ENCODE measurements around the gene ALOX5AP. TPM values are rescaled to one million over a fixed set of nuclear protein-coding genes. Genes with fewer than 3 reads are reported as not detected.

Gene ALOX5AP
- total and polyA plus RNA-seq, 10 of the 15 experiments (the other 5 are each of a cell fraction or from before 2014, with no cell fraction given) = 45.9 to 426 (median 109) TPM

DNA sequence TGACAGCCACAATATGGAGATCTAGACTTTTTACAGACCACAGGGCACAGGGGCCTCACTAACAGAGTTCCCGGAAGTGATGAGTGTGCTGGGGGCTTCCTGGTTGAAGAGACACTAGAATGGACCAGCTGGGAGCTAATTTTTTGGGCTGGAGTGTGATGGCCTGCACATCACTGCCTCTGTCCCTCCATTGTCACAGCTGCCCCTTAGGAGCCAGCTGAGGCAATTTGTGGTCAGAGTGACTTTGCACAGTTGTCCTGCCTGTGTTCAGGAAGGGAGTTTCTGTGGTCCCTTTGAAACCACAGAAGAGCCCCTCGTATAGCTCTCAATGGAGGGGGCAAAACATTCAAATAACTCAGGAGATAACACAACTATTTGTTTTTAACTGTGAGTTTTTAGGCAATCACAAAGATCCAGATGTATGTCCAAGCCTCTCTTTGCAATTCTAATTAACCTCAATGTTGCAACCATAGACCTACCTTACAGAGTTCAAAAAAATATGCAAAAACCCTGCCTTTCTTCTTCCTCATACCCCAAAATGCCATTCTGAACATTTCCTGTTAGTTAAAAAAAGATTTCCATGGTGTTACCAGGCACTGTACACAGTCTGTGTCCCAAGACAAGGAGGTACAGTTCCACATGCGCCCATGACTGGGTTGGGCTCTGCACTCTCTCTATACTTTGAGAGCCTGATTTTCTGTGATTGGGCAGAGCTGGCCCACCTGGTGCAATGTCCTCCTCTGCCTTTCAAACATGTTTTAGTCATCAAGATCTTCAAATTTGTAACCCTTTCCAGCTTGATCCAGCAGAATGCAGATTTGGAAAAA lies 2.4 kb downstream of the ALOX5AP start (continued):
- TF ChIP-seq, protein P1, sequence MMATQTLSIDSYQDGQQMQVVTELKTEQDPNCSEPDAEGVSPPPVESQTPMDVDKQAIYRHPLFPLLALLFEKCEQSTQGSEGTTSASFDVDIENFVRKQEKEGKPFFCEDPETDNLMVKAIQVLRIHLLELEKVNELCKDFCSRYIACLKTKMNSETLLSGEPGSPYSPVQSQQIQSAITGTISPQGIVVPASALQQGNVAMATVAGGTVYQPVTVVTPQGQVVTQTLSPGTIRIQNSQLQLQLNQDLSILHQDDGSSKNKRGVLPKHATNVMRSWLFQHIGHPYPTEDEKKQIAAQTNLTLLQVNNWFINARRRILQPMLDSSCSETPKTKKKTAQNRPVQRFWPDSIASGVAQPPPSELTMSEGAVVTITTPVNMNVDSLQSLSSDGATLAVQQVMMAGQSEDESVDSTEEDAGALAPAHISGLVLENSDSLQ (IDR thresholded peaks at IDR 0.05) = no peak
- TF ChIP-seq TARDBP (IDR thresholded peaks at IDR 0.05; ENCODE audit: borderline replicate concordance) = no peak
- no peak; the same call in 1 of the 2 replicates for TF ChIP-seq YY1 (IDR thresholded peaks at IDR 0.05; ENCODE audit: low read depth, low read length)
- TF ChIP-seq, protein P2, sequence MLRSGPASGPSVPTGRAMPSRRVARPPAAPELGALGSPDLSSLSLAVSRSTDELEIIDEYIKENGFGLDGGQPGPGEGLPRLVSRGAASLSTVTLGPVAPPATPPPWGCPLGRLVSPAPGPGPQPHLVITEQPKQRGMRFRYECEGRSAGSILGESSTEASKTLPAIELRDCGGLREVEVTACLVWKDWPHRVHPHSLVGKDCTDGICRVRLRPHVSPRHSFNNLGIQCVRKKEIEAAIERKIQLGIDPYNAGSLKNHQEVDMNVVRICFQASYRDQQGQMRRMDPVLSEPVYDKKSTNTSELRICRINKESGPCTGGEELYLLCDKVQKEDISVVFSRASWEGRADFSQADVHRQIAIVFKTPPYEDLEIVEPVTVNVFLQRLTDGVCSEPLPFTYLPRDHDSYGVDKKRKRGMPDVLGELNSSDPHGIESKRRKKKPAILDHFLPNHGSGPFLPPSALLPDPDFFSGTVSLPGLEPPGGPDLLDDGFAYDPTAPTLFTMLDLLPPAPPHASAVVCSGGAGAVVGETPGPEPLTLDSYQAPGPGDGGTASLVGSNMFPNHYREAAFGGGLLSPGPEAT (IDR thresholded peaks at IDR 0.05; ENCODE audit: low read depth) = no peak
- TF ChIP-seq BACH1 (IDR thresholded peaks at IDR 0.05; ENCODE audit: borderline replicate concordance) = no peak
- TF ChIP-seq NR2C2 (IDR thresholded peaks at IDR 0.05; ENCODE audit: borderline replicate concordance, control insufficient read depth, insufficient read length, low read depth) = no peak
- no peak for TF ChIP-seq BMI1 (IDR thresholded peaks at IDR 0.05; ENCODE audit: borderline replicate concordance)
- no peak for TF ChIP-seq NKRF (conservative IDR thresholded peaks at IDR 0.05)
- TF ChIP-seq KAT2A (conservative IDR thresholded peaks at IDR 0.05; ENCODE audit: control insufficient read depth, low read depth, low read length) = no peak
- no peak for TF ChIP-seq E2F8 (IDR thresholded peaks at IDR 0.05; ENCODE audit: low read depth, partially characterized antibody)
- no peak for TF ChIP-seq MXI1 (IDR thresholded peaks at IDR 0.05; ENCODE audit: low read depth, low read length)
- TF ChIP-seq NR2C1 (IDR thresholded peaks at IDR 0.05) = no peak
- TF ChIP-seq POLR2A (IDR thresholded peaks at IDR 0.05; ENCODE audit: low read depth, low read length) = no peak
- TF ChIP-seq POU2F2 (IDR thresholded peaks at IDR 0.05; ENCODE audit: borderline replicate concordance, low read depth, low read length) = no peak
- TF ChIP-seq JUNB (IDR thresholded peaks at IDR 0.05) = no peak
- TF ChIP-seq TCF7 (IDR thresholded peaks at IDR 0.05; ENCODE audit: borderline replicate concordance) = no peak
- TF ChIP-seq, protein P3, sequence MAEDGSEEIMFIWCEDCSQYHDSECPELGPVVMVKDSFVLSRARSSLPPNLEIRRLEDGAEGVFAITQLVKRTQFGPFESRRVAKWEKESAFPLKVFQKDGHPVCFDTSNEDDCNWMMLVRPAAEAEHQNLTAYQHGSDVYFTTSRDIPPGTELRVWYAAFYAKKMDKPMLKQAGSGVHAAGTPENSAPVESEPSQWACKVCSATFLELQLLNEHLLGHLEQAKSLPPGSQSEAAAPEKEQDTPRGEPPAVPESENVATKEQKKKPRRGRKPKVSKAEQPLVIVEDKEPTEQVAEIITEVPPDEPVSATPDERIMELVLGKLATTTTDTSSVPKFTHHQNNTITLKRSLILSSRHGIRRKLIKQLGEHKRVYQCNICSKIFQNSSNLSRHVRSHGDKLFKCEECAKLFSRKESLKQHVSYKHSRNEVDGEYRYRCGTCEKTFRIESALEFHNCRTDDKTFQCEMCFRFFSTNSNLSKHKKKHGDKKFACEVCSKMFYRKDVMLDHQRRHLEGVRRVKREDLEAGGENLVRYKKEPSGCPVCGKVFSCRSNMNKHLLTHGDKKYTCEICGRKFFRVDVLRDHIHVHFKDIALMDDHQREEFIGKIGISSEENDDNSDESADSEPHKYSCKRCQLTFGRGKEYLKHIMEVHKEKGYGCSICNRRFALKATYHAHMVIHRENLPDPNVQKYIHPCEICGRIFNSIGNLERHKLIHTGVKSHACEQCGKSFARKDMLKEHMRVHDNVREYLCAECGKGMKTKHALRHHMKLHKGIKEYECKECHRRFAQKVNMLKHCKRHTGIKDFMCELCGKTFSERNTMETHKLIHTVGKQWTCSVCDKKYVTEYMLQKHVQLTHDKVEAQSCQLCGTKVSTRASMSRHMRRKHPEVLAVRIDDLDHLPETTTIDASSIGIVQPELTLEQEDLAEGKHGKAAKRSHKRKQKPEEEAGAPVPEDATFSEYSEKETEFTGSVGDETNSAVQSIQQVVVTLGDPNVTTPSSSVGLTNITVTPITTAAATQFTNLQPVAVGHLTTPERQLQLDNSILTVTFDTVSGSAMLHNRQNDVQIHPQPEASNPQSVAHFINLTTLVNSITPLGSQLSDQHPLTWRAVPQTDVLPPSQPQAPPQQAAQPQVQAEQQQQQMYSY (CRISPR knock-in tag; IDR thresholded peaks at IDR 0.05) = no peak
- TF ChIP-seq DPF2 (IDR thresholded peaks at IDR 0.05) = peak; percentile 58; the same call in 1 of the 2 replicates
- TF ChIP-seq LARP7 (IDR thresholded peaks at IDR 0.05) = no peak

Data from GM12878 (cell line).